ENCODE data around the gene BEGAIN. TPM values are rescaled to one million over a fixed set of nuclear protein-coding genes. Genes with fewer than 3 reads are reported as not detected.

BEGAIN gene
- total and polyA plus RNA-seq, 2 of the 8 experiments (the other 6 are each of a cell fraction or from before 2014, with no cell fraction given) = 2.9 to 3.0 TPM

DNA sequence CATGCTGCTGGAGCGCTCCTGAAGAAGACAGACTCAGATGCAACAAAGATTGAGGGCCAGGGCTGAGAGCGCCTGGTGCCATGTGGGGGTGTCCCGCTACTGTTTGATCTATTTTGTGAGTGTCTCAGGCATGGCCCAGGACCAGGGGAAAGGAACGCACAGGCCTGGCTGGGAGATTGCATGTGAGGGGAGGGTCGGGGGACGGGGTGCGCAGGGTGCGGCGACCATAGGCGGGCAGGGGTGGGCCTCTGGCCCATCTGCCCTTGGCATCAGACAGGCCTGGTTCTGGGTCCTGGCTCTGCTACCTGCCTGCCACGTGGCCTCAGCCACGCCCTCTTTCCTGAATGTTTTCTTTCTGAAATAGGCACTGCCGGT lies 47.5 kb downstream of the BEGAIN start:
- peaks cover 0 to 7% (median 1%) of the 10 kb centered on the region in 4 experiments; a peak in 1 of 7 replicates for H3K4me1 ChIP-seq (replicated peaks in 1 of 4; ENCODE audit: control insufficient read depth in 3 of 4, insufficient read depth in 4 of 4, low read length in 3 of 4)
- WGBS, 2 experiments (ENCODE audit: extremely low coverage in 1 of 2, insufficient coverage in 1 of 2, insufficient read length in 1 of 2, insufficient replicate concordance in 2 of 2, low coverage in 1 of 2, low lambda C conversion rate in 2 of 2, missing lambda C conversion rate in 1 of 2) = 89% methylated on average over 6 of the region's 13 CpGs; no CpG with 5 or more reads in 1 of the 2 experiments
- TF ChIP-seq TAF1 (IDR thresholded peaks at IDR 0.05; ENCODE audit: low read depth, low read length) (no peak), CTBP2 (IDR thresholded peaks at IDR 0.05; ENCODE audit: borderline replicate concordance, insufficient read depth, insufficient read length, low read length) (no peak), KDM1A (IDR thresholded peaks at IDR 0.05; ENCODE audit: borderline replicate concordance, low read length) (no peak), HDAC2 (IDR thresholded peaks at IDR 0.05; ENCODE audit: borderline replicate concordance in 1 of 2, low read depth in 2 of 2, low read length in 2 of 2) (no peak), GTF2F1 (IDR thresholded peaks at IDR 0.05; ENCODE audit: borderline replicate concordance, low read depth, low read length) (no peak), SIX5 (IDR thresholded peaks at IDR 0.05; ENCODE audit: low read depth, low read length) (no peak), RNF2 (IDR thresholded peaks at IDR 0.05; ENCODE audit: borderline replicate concordance, low read depth, low read length, missing control alignments, poor library complexity, severe bottlenecking) (no peak), RBBP5 (IDR thresholded peaks at IDR 0.05; ENCODE audit: borderline replicate concordance, low read depth, low read length) (no peak), POLR2A (IDR thresholded peaks at IDR 0.05; ENCODE audit: control extremely low read depth in 1 of 2, low read depth in 2 of 2, low read length in 2 of 2) (no peak), POU5F1 (IDR thresholded peaks at IDR 0.05; ENCODE audit: low read depth, low read length) (no peak), SIRT6 (IDR thresholded peaks at IDR 0.05; ENCODE audit: low read length) (no peak)
- no peaks in the 10 kb centered on the region for H3K23me2 ChIP-seq (ENCODE audit: low read depth, low read length)
- no peak overlapping the region for H3K18ac ChIP-seq (ENCODE audit: extremely low read depth, low read length)
- H2BK15ac ChIP-seq (ENCODE audit: low read length) = no peak overlapping the region
- no peak for FAIRE-seq
- H3K23ac ChIP-seq (ENCODE audit: insufficient read length) = no peak overlapping the region
- H3K79me1 ChIP-seq (ENCODE audit: low read depth, low read length) = no peaks in the 10 kb centered on the region
- H3K4me3 ChIP-seq (ENCODE audit: extremely low read depth in 1 of 4, insufficient read depth in 2 of 4, low read depth in 3 of 4, low read length in 4 of 4) = no peak overlapping the region
- no peak overlapping the region for H3K4ac ChIP-seq (replicated peaks; ENCODE audit: insufficient read length, low read depth, low read length)
- H4K5ac ChIP-seq (ENCODE audit: insufficient read length, low read depth, low read length) = no peak overlapping the region
- H4K20me1 ChIP-seq (replicated peaks in 1 of 2; ENCODE audit: control insufficient read depth in 1 of 2, insufficient read depth in 2 of 2, low read length in 2 of 2) = no peaks in the 10 kb centered on the region
- no peak overlapping the region for H2AK5ac ChIP-seq (ENCODE audit: low read depth, low read length)
- ChIA-PET CTCF (ENCODE audit: partially characterized antibody) (interaction anchor here (0.8 to 7.8 kb wide), 16 partner anchors 9 to 155 kb away, joined by 3 to 57 read pairs (median 7); no protein-coding TSS in a partner anchor), POLR2A (ENCODE audit: partially characterized antibody) (interaction anchor here (0.6 kb wide), 1 partner anchor 171 kb away, joined by 4 read pairs; no protein-coding TSS in a partner anchor)
- no peak overlapping the region for H4K91ac ChIP-seq (replicated peaks; ENCODE audit: insufficient read length, low read length)
- H3K27me3 ChIP-seq (replicated peaks in 1 of 4; ENCODE audit: control insufficient read depth in 3 of 4, extremely low read depth in 1 of 4, insufficient read depth in 3 of 4, low read length in 3 of 4) = no peaks in the 10 kb centered on the region; a peak in 1 of 7 replicates
- no peak overlapping the region for H3K4me2 ChIP-seq (ENCODE audit: insufficient read depth in 1 of 2, low read depth in 2 of 2, low read length in 2 of 2)
- no peaks in the 10 kb centered on the region for H3K9me3 ChIP-seq (ENCODE audit: insufficient read depth in 2 of 2, low read depth in 1 of 2, low read length in 1 of 2)
- no peak overlapping the region for H3K56ac ChIP-seq (replicated peaks; ENCODE audit: insufficient read length, low read depth, low read length)
- DNase-seq (ENCODE audit: low read depth in 1 of 2, low spot score in 2 of 2) = no peak
- no peak overlapping the region for H2BK12ac ChIP-seq (ENCODE audit: low read depth, low read length)
- no peak overlapping the region for H2BK120ac ChIP-seq (replicated peaks; ENCODE audit: low read depth, low read length)
- H3K9ac ChIP-seq (replicated peaks in 1 of 4; ENCODE audit: extremely low read depth in 1 of 4, low read depth in 3 of 4, low read length in 3 of 4) = no peak overlapping the region
- H4K8ac ChIP-seq (ENCODE audit: extremely low read depth, insufficient read depth, low read length) = peak overlapping the region; percentile 75; the same call in 1 of the 2 replicates
- no peak overlapping the region for H3K14ac ChIP-seq (ENCODE audit: insufficient read length)
- no peak overlapping the region for H3K27ac ChIP-seq (ENCODE audit: low read depth, low read length)
- H2AFZ ChIP-seq (ENCODE audit: low read length) = no peak overlapping the region
- no peak overlapping the region for H2BK5ac ChIP-seq (ENCODE audit: low read depth, low read length)
- no peaks in the 10 kb centered on the region for H3K36me3 ChIP-seq (ENCODE audit: control insufficient read depth in 2 of 4, insufficient read depth in 4 of 4, low read length in 3 of 4)
- H3K79me2 ChIP-seq (ENCODE audit: control insufficient read depth in 1 of 2, insufficient read depth in 2 of 2, low read length in 2 of 2) = no peaks in the 10 kb centered on the region
- H2BK20ac ChIP-seq (ENCODE audit: low read length) = no peak overlapping the region

All from H1 (cell line).